Tongue (tissue), 3 donors: ENCODE data around the gene IL18BP. TPM values are rescaled to one million over a fixed set of nuclear protein-coding genes. Genes with fewer than 3 reads are reported as not detected.

Experiments
- DNase-seq: peaks from one replicate; pipeline ENCODE4 v3.0.0-alpha.2; 2015
- small RNA-seq: library from RNA; depleted of rRNA; stranded (forward); fragments of <200 nt; gene quantifications from one replicate; pipeline ENCODE3, GENCODE V24; 2014; ENCODE audit warnings: low replicate concordance
- total RNA-seq: library from RNA; depleted of rRNA; stranded (reverse); fragments of >200 nt; gene quantifications from one replicate; pipeline ENCODE4 v1.2.3, GENCODE V29; 2014

IL18BP gene
- total RNA-seq, 1 donor from 2014 or later: 4.8 TPM

DNA sequence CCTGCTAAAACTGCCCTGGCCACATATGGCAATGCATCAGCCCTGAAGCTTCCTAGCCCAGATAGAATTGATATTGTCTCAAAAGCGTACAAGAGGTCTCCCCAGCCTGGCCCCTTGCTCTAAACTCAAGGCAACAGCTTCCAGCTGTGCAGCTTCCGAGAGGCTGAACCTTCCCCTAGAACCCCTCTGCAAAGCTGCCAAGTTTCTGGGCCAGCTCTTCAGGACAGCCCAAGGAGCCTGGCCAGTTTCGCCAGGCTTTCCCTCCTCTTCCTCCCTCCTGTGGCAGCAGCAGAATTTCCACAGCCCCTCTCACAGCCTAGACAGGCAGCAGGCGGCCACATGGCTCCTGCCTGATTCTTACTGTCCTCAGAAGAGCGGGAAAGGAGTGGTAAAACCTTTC, 47.1 kb downstream of the IL18BP start:
- peak; percentile 71 for DNase-seq

GRCh38 chr11:72048766-72049460, 50.2 kb downstream of the IL18BP start:
- no peak for DNase-seq

Small RNA genes lying within 50 kb of the gene (small RNA-seq; reads per million reads assigned to genes)
- gene RNU6-72P: not detected

Other genes with a start within 250 kb of the IL18BP start
- not detected for gene DEFB108B, start 165.7 kb upstream of the IL18BP start, total RNA-seq
- gene DEFB131B, start 120.5 kb upstream of the IL18BP start, total RNA-seq: not detected
- gene XNDC1N, start 70.3 kb upstream of the IL18BP start, total RNA-seq: 9.4 TPM
- gene RNF121, start 69.9 kb upstream of the IL18BP start, total RNA-seq: 27.7 TPM
- gene NUMA1, start 81.6 kb downstream of the IL18BP start, total RNA-seq: 260 TPM
- 8.8 TPM for gene LRRC51, start 81.9 kb downstream of the IL18BP start, total RNA-seq
- gene LAMTOR1, start 104.4 kb downstream of the IL18BP start, total RNA-seq: 40.7 TPM
- gene TOMT, start 107.0 kb downstream of the IL18BP start, total RNA-seq: not detected
- gene ANAPC15, start 113.8 kb downstream of the IL18BP start, total RNA-seq: 13.5 TPM
- not detected for gene FOLR3, start 136.8 kb downstream of the IL18BP start, total RNA-seq
- 1.6 TPM for gene FOLR1, start 193.2 kb downstream of the IL18BP start, total RNA-seq
- gene FOLR2, start 217.9 kb downstream of the IL18BP start, total RNA-seq: 5.6 TPM
- gene INPPL1, start 225.9 kb downstream of the IL18BP start, total RNA-seq: 77.6 TPM
- gene PHOX2A, start 245.3 kb downstream of the IL18BP start, total RNA-seq: not detected